H9 (cell line): ENCODE results near the gene IL1RL1. TPM values are rescaled to one million over a fixed set of nuclear protein-coding genes. Genes with fewer than 3 reads are reported as not detected.

Source experiments
- DNase-seq: peaks from one replicate; pipeline ENCODE4 v3.0.0-alpha.2; 2017
- H2AFZ ChIP-seq: one replicate; pipeline ENCODE4 v1.6.1; 2013; ENCODE audit warnings: mild to moderate bottlenecking, low read length, control low read depth, moderate library complexity
- H2AK5ac ChIP-seq: 2 replicates; pipeline ENCODE4 v1.6.1; 2013; ENCODE audit warnings: low read length, control low read depth, mixed read lengths; ENCODE audit not compliant: insufficient read length
- H2BK120ac ChIP-seq: one replicate; pipeline ENCODE4 v1.6.1; 2013; ENCODE audit warnings: low read depth, mild to moderate bottlenecking, low read length, control low read depth, inconsistent platforms; ENCODE audit not compliant: poor library complexity, severe bottlenecking
- H2BK12ac ChIP-seq: 2 replicates; pipeline ENCODE4 v1.6.1; 2013; ENCODE audit warnings: low read length, control low read depth, mixed read lengths, low read depth; ENCODE audit not compliant: insufficient read length
- H2BK15ac ChIP-seq: 2 replicates; pipeline ENCODE4 v1.6.1; 2013; ENCODE audit warnings: low read depth, low read length, control low read depth
- H2BK20ac ChIP-seq: one replicate; pipeline ENCODE4 v1.6.1; 2013; ENCODE audit warnings: low read depth, mild to moderate bottlenecking, low read length, control low read depth, inconsistent platforms; ENCODE audit not compliant: poor library complexity, severe bottlenecking
- H2BK5ac ChIP-seq: 2 replicates; pipeline ENCODE4 v1.6.1; 2013; ENCODE audit warnings: low read length, control low read depth, mixed read lengths; ENCODE audit not compliant: insufficient read length
- H3K14ac ChIP-seq: 2 replicates; pipeline ENCODE4 v1.6.1; 2013; ENCODE audit warnings: low read length, control low read depth; ENCODE audit not compliant: insufficient read depth
- H3K18ac ChIP-seq: 2 replicates; pipeline ENCODE4 v1.6.1; 2013; ENCODE audit warnings: low read depth, mild to moderate bottlenecking, mixed read lengths, low read length, control low read depth; ENCODE audit not compliant: insufficient read length
- H3K23ac ChIP-seq: 2 replicates; pipeline ENCODE4 v1.6.1; 2013; ENCODE audit warnings: low read length, control low read depth, mixed read lengths, low read depth; ENCODE audit not compliant: insufficient read length
- H3K23me2 ChIP-seq: 2 replicates; pipeline ENCODE4 v1.6.1; 2013; ENCODE audit warnings: low read depth, mild to moderate bottlenecking, mixed read lengths, low read length, control low read depth; ENCODE audit not compliant: insufficient read length, poor library complexity, severe bottlenecking
- H3K27ac ChIP-seq: 2 replicates; pipeline ENCODE4 v1.5.1; 2013; ENCODE audit warnings: low read length, control low read depth, mixed read lengths, low read depth; ENCODE audit not compliant: insufficient read length
- H3K27me3 ChIP-seq: 2 replicates; pipeline ENCODE4 v1.6.1; 2013; ENCODE audit warnings: low read length, control low read depth, inconsistent platforms; ENCODE audit not compliant: insufficient read depth
- H3K4ac ChIP-seq: 2 replicates; pipeline ENCODE4 v1.6.1; 2013; ENCODE audit warnings: low read depth, mild to moderate bottlenecking, control low read depth, inconsistent platforms, low read length, moderate library complexity
- H3K4me1 ChIP-seq: 2 replicates; pipeline ENCODE4 v1.6.1; 2013; ENCODE audit warnings: low read length, control low read depth, inconsistent platforms; ENCODE audit not compliant: insufficient read depth
- H3K4me2 ChIP-seq: 2 replicates; pipeline ENCODE4 v1.6.1; 2013; ENCODE audit warnings: low read length, control low read depth, mixed read lengths; ENCODE audit not compliant: insufficient read length, insufficient read depth
- H3K56ac ChIP-seq: 2 replicates; pipeline ENCODE4 v1.6.1; 2013; ENCODE audit warnings: low read depth, mild to moderate bottlenecking, mixed read lengths, low read length, control low read depth; ENCODE audit not compliant: insufficient read length
- H3K79me1 ChIP-seq: 2 replicates; pipeline ENCODE4 v1.6.1; 2013; ENCODE audit warnings: low read depth, mild to moderate bottlenecking, moderate library complexity, low read length, control low read depth, inconsistent platforms; ENCODE audit not compliant: insufficient read depth, poor library complexity, severe bottlenecking
- H3K79me2 ChIP-seq: 2 replicates; pipeline ENCODE4 v1.6.1; 2013; ENCODE audit warnings: low read length, control low read depth, inconsistent platforms; ENCODE audit not compliant: insufficient read depth
- H3K9ac ChIP-seq: 2 replicates; pipeline ENCODE4 v1.6.1; 2013; ENCODE audit warnings: low read length, control low read depth, mixed read lengths; ENCODE audit not compliant: insufficient read length; ENCODE audit errors: extremely low read depth
- H3K9me3 ChIP-seq: one replicate; pipeline ENCODE4 v1.6.1; 2013; ENCODE audit warnings: low read depth, low read length, inconsistent platforms; ENCODE audit not compliant: control insufficient read depth
- H3T11ph ChIP-seq: one replicate; pipeline ENCODE4 v1.6.1; 2013; ENCODE audit warnings: mild to moderate bottlenecking, low read length, control low read depth, inconsistent platforms
- H4K20me1 ChIP-seq: one replicate; pipeline ENCODE4 v1.6.1; 2013; ENCODE audit not compliant: control insufficient read depth, insufficient read length, insufficient read depth
- H4K5ac ChIP-seq: 2 replicates; pipeline ENCODE4 v1.6.1; 2013; ENCODE audit warnings: low read depth, mild to moderate bottlenecking, mixed read lengths, low read length, control low read depth; ENCODE audit not compliant: insufficient read length
- H4K8ac ChIP-seq: replicated peaks from 2 replicates; pipeline ENCODE4 v1.6.1; 2013; ENCODE audit warnings: low read length, control low read depth, mixed read lengths, low read depth; ENCODE audit not compliant: insufficient read length
- H4K91ac ChIP-seq: 2 replicates; pipeline ENCODE4 v1.6.1; 2013; ENCODE audit warnings: low read depth, mild to moderate bottlenecking, moderate library complexity, mixed read lengths, low read length, control low read depth; ENCODE audit not compliant: insufficient read length
- H3K27ac Mint-ChIP-seq, 3 experiments: 2 replicates in 2 of 3; 3 replicates in 1 of 3; pipeline ENCODE4 v1.8.0; 2020 to 2021; ENCODE audit warnings: mixed read lengths in 3 of 3, mild to moderate bottlenecking in 1 of 3, moderate library complexity in 1 of 3
- H3K27me3 Mint-ChIP-seq: 2 replicates; pipeline ENCODE4 v1.8.0; 2021; ENCODE audit warnings: low read depth, mild to moderate bottlenecking, moderate library complexity, mixed read lengths
- H3K36me3 Mint-ChIP-seq, 3 experiments: 2 replicates in 2 of 3; 3 replicates in 1 of 3; pipeline ENCODE4 v1.8.0; 2020 to 2021; ENCODE audit warnings: low read depth in 3 of 3, mixed read lengths in 3 of 3; ENCODE audit not compliant: insufficient read depth in 1 of 3
- H3K4me1 Mint-ChIP-seq, 2 experiments: 2 replicates each; pipeline ENCODE4 v1.8.0; 2020; ENCODE audit warnings: mixed read lengths in 2 of 2
- H3K4me3 Mint-ChIP-seq, 2 experiments: 2 replicates in 1 of 2; 3 replicates in 1 of 2; pipeline ENCODE4 v1.8.0; 2020 to 2021; ENCODE audit warnings: mild to moderate bottlenecking in 2 of 2, mixed read lengths in 2 of 2, moderate library complexity in 1 of 2
- H3K9me3 Mint-ChIP-seq, 2 experiments: 2 replicates in 1 of 2; 3 replicates in 1 of 2; pipeline ENCODE4 v1.8.0; 2020; ENCODE audit warnings: mild to moderate bottlenecking in 2 of 2, mixed read lengths in 2 of 2, moderate library complexity in 1 of 2
- WGBS: extraction: QIAGEN DNeasy Blood & Tissue Kit; methylation state at CpG from one replicate; pipeline ENCODE4 v1.1.7; 2013; ENCODE audit warnings: missing lambda C conversion rate, low lambda C conversion rate, mixed read lengths; ENCODE audit not compliant: insufficient read length; ENCODE audit errors: extremely low coverage; 5-methylcytosine and 5-hydroxymethylcytosine counted together
- total RNA-seq: library from RNA; stranded (reverse); gene quantifications from 2 replicates; pipeline ENCODE4 v1.2.1, GENCODE V29; 2021
- TF ChIP-seq, protein P1 (sequence below): fragments of 200-600 bp; sonication (generic); conservative IDR thresholded peaks from 3 replicates; pipeline ENCODE4 v1.8.0; 2021; ENCODE audit warnings: antibody characterized with exemption, mild to moderate bottlenecking

The IL1RL1 gene
- total RNA-seq, 1 experiment from 2014 or later: not detected

DNA sequence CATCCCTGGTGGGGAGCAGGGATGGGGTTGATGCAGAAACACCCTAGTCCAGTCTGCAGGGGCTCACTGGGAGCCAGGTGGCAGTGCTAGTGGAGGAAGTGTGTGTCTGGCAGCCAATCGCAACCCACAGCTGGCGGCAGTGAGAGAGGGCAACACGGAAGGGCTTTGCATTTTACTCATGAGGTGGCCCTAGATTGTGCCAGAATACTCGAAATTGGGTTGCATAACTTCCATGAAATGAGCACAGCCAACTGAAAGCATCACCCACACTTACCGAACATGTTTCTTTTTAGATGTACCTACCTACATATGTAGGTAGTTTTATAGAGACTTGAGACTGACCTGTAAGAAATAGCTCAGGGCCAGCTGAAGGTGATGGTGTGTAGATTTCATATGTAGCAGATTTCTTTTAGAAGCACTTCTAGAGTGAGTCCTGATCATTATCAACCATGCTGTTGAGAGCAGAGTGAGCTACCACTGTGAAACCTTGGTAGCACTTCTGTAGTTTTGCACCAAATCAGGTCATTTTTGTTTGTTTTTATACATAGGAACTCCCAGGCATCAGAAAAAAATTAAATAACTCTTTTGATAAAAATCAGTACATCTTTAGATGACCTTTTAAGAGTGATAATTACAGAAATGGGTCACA, 57.2 kb downstream of the IL1RL1 start:
- no peak overlapping the region for H3K27ac Mint-ChIP-seq
- H2AFZ ChIP-seq: no peak overlapping the region
- H3K18ac ChIP-seq: no peak overlapping the region
- no peak overlapping the region for H3K9ac ChIP-seq
- H2BK5ac ChIP-seq: no peak overlapping the region
- H3K4me1 Mint-ChIP-seq: no peaks in the 10 kb centered on the region
- no peak for DNase-seq
- no peak overlapping the region for H3K4ac ChIP-seq
- TF ChIP-seq, protein P1, sequence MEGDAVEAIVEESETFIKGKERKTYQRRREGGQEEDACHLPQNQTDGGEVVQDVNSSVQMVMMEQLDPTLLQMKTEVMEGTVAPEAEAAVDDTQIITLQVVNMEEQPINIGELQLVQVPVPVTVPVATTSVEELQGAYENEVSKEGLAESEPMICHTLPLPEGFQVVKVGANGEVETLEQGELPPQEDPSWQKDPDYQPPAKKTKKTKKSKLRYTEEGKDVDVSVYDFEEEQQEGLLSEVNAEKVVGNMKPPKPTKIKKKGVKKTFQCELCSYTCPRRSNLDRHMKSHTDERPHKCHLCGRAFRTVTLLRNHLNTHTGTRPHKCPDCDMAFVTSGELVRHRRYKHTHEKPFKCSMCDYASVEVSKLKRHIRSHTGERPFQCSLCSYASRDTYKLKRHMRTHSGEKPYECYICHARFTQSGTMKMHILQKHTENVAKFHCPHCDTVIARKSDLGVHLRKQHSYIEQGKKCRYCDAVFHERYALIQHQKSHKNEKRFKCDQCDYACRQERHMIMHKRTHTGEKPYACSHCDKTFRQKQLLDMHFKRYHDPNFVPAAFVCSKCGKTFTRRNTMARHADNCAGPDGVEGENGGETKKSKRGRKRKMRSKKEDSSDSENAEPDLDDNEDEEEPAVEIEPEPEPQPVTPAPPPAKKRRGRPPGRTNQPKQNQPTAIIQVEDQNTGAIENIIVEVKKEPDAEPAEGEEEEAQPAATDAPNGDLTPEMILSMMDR: no peak
- H4K91ac ChIP-seq: no peak overlapping the region
- H2BK12ac ChIP-seq: no peak overlapping the region
- H3K4me3 Mint-ChIP-seq: no peak overlapping the region
- H3K4me1 ChIP-seq: no peaks in the 10 kb centered on the region
- WGBS: no CpG with 5 or more reads among the region's 5 CpGs
- no peak overlapping the region for H4K8ac ChIP-seq
- H3K23ac ChIP-seq: no peak overlapping the region
- H3T11ph ChIP-seq: no peak overlapping the region
- H3K79me1 ChIP-seq: no peaks in the 10 kb centered on the region
- no peak overlapping the region for H2BK120ac ChIP-seq
- H3K14ac ChIP-seq: no peak overlapping the region
- no peak overlapping the region for H3K4me2 ChIP-seq
- no peak overlapping the region for H2BK20ac ChIP-seq
- H2BK15ac ChIP-seq: no peak overlapping the region
- H3K23me2 ChIP-seq: no peaks in the 10 kb centered on the region
- peaks cover 19% of the 10 kb centered on the region for H3K9me3 ChIP-seq
- no peaks in the 10 kb centered on the region for H3K27me3 ChIP-seq
- H4K5ac ChIP-seq: no peak overlapping the region
- H3K9me3 Mint-ChIP-seq: peaks cover 34% of the 10 kb centered on the region in 2 experiments
- H4K20me1 ChIP-seq: no peaks in the 10 kb centered on the region
- H3K56ac ChIP-seq: no peak overlapping the region
- H3K36me3 Mint-ChIP-seq: peaks cover 5 to 24% (median 19%) of the 10 kb centered on the region in 3 experiments
- peaks cover 3% of the 10 kb centered on the region for H3K27me3 Mint-ChIP-seq
- no peak overlapping the region for H2AK5ac ChIP-seq
- no peak overlapping the region for H3K27ac ChIP-seq
- H3K79me2 ChIP-seq: no peaks in the 10 kb centered on the region
